GM18508 (cell line): ENCODE data around the gene TIAM1.
A peak's percentile ranks its signal among the peaks of the same experiment; 100 is the strongest.

Source experiments
- ATAC-seq: cut with Tn5 transposase; IDR thresholded peaks from one replicate; pipeline ENCODE4 v1.9.1; 2021; ENCODE audit warnings: moderate number of reproducible peaks; ENCODE audit not compliant: insufficient read depth, unreplicated experiment

TIAM1 gene

GRCh38 chr21:31335957-31336738 is 7.9 kb downstream of the TIAM1 start:
- ATAC-seq, result no peak

DNA sequence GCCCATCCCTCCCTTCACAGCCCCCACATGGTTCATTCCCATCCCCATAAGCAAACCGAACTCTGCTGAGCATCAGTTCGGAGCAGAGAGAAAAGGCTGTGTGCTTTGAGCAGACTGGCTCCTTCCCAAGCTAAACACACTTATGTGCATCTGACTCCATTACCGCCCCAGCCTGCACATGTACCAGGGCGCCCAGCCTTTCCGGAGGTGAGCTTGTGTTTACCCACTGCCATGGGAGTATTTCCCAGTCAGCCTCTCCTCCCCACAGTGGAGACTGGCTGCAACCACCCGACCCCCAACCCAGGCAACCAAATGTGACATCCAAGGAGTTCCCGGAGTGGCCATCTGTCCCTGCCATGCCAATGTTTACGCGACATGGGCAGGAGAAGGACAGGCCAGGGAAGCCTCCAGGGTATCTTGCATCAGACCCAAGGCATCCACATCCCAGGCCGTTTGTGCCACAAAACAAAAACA is 9.4 kb downstream of the TIAM1 start:
- ATAC-seq, result no peak

DNA sequence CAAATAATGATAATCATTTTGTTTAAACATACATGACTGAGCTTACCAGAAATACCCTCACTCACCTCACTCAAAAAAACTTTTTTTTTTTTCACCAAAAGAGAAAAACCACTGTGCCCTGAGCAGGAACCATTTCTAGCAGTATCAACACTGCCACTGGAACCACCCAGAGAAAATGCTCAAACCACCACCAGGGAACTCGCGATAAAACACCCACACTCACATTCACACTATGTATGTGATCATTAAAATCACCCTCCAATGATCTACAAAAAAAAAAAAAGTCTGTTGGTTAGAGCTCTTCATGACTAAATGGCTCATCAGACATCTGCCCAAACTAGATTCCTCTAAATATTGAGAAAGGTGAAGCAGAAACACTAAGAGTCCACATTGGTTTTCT is 11.5 kb downstream of the TIAM1 start:
- ATAC-seq, result no peak

DNA sequence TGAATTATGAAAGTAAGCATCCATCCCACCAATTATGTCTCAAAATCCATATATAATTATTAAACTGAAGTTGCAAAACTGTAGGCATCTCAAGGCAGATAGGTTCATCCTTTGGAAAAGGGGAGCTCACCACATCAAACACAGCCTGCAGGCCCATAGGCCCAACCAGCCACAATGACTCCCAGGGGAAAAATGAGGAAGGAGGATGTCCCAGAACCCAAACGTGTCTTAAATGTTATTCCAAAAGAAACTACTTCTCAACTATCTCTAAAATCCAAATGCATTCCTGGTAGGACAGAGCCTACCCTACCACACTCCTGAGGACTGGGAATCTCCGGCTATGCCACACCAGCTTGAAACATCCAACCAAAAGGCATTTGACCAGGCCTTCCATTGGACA is 12.8 kb downstream of the TIAM1 start:
- no peak for ATAC-seq

DNA sequence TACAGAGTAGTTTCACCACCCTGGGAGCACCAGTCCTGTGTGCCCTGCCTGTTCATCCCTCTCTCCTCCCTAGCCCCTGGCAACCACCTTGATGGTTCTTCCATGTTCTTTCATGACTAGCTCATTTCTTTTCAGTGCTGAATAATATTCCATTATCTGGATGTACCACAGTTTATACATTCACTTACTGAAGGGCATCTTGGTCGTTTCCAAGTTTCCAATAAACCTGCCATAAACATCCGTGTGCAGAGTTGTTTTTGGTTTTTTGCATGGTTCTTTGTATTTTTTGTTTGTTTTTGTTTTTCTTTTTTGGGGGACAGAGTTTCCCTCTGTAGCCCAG is 13.9 kb downstream of the TIAM1 start:
- ATAC-seq, result no peak

GRCh38 chr21:31329456-31330143 is 14.5 kb downstream of the TIAM1 start:
- no peak for ATAC-seq

DNA sequence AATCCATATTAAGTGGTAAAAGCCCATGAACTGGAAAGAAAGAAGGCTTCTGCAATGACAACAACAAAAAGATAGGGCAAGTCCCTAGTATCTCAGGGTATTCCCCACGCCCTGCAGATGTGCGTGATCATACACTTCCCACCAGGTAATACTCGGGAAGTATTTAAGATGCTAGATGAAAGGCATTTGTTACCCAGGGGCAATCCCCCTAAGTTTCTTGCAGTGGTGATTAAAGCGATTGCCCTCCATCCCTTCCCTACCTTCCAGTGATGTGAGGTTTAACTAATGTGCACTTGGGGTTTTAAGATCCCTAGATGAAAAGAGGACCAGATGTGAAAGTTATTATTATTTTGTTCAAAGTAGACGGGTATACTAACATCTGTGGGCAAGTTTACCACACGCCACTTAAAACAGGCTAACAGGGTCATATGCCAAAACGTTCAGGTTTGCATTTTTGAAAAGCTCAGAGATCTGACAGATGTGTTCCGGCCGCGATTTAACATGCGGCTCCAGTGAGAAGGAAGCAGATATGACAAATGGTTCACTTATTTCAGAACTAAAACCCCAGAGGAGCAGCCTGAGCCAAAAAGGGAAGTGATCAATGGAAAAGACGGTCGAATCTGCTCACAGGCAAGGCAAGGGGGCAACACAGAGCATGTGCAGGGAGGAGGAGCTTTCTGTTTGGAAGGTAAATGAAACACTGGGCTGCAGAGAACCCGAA is 17.4 kb downstream of the TIAM1 start:
- ATAC-seq, result peak; percentile 97

DNA sequence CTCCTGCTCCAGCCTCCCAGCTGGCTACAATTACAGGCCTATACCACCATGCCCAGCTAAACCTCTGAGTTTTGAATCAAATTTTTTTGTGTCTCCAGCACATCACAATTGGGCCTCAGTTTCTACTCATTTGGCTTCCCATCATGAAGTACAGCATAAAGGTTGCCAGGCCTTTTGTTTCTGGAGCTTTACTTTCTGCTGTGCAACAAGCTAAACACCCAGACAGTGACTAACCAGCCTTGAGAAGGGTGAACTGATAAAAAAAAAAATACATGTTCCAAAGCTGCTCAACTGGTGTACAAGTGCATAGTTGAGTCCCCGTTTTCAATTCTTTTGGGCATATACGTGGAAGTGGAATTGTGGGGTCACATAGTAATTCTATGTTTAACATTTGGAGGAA is 25.1 kb downstream of the TIAM1 start:
- ATAC-seq, result no peak

- ATAC-seq, result no peak
These were observed 26.4 kb downstream of the TIAM1 start for GRCh38 chr21:31317688-31318087.

GRCh38 chr21:31316488-31317169 is 27.4 kb downstream of the TIAM1 start:
- ATAC-seq, result no peak

DNA sequence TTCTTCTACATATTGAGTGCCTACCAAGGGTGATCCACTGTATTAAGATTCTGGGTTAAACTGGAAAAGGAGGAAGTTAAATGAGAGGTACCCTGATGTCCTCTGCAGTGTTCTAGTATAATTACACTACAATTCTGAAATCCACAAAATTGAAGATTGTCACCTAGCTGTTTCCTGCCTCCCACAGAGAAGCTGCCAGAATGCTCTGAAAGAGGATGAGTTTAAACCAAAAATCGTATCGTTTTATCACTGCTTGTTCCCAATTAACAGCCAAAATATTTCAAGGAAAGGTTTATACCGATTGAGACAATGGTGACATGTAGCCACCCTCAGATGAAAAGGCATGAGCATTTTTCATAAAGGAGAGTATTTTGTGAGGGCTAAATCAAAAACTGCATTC is 28.0 kb downstream of the TIAM1 start:
- no peak for ATAC-seq

DNA sequence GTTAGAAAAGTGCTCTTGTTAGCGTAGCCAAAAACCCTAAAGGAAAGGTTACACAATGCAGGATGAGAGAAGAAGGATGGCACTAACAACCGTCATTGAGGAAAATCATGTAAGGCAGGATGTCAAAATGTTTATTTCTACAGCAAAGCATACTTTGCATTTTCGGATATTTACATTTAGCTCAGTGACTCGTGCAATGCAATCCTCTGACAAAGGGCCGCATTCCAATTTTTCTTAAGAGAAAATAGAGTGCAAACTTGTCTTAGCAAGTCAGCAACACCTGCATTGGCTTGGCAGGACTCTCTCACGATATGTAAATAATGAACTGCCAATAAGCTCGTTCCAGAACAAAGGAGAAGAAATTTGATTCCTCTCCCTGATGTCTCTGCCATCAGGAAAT is 33.3 kb downstream of the TIAM1 start:
- ATAC-seq, result no peak

DNA sequence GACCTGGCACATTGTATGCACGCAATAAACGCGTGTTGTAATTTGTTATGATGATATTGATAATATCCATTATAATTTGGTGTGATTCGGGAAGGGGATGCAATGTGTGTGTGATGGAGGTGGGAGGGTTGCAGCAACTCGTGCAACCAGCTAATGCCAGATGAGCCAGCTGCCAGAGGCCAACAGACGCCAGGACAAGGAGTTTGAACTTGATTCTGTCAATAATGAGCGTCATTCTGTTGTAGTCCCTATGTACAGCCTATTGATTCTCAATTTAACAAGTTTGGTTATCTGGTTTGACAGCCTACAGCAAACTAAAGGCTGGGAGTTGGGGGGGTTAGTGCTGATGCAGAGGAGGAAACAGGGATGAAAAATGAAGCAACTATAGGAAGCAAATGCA is 35.5 kb downstream of the TIAM1 start:
- ATAC-seq, result no peak

DNA sequence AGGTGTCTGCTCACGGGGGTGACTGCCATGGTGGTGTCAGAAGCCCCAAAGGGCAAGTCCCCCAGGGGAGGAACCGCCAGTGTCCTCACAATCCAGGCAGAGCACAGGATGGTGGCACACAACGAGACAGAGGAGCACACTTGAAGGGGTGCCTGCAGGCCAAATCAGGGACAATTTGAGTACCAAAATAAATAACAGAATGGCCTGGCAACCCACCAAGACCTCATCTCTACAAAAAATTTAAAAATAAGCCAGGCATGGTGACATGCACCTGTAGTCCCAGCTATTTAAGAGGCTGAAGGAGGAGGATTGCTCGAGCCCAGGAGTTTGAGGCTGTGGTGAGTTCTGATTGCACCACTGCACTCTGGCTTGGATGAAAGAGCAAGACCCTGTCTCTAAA is 38.2 kb downstream of the TIAM1 start:
- no peak for ATAC-seq

- ATAC-seq, result no peak
These were observed 44.5 kb downstream of the TIAM1 start for GRCh38 chr21:31299291-31300147.

DNA sequence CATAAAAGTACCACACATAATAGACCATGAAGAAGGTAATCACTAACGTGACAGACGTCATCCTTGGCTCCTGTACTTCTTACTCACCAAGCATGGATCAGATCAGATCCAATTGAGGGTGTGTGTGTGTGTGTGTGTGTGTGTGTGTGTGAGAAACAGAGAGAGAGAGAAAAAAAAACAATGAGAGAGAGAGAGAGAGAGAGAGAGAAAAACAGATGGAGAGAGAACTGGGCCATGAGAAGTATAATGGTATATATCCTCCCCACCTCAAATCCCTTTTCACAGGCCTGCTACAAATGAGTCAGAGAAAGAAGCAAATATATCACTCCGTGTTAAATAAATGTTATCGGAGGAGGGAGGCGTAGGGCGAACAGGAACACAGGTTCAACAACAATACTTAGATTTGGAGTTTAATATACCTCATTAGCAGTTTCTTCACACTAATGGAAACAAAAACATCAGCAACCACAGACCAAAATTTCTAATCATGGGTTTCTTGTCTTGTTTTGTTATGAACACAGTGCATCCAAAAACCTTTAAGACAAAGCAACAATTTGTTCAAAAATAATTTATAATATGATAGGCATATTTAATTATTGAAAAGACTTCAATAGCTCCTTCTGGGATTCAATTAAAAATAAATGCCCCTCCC is 45.3 kb downstream of the TIAM1 start:
- no peak for ATAC-seq

- no peak for ATAC-seq
These were observed 46.3 kb downstream of the TIAM1 start for GRCh38 chr21:31297806-31298205.

- no peak for ATAC-seq
These were observed 48.4 kb downstream of the TIAM1 start for GRCh38 chr21:31295676-31296075.

GRCh38 chr21:31294691-31295090 is 49.4 kb downstream of the TIAM1 start:
- no peak for ATAC-seq
